H1 (cell line): ENCODE data around the gene OLFML2A. TPM values are rescaled to one million over a fixed set of nuclear protein-coding genes. Genes with fewer than 3 reads are reported as not detected.

Experiments used
- CTCF ChIA-PET: fragments of 300-600 bp; sonication (Branson Sonifier 250); formaldehyde crosslinking; loops from one replicate; lab custom pipeline; 2021; ENCODE audit not compliant: partially characterized antibody; lab: Charles Lee
- POLR2A ChIA-PET: fragments of 300-600 bp; sonication (Branson Sonifier 250); formaldehyde crosslinking; loops from one replicate; lab custom pipeline; 2021; ENCODE audit warnings: inconsistent platforms; ENCODE audit not compliant: partially characterized antibody; lab: Charles Lee
- DNase-seq, 2 experiments: peaks; one replicate each; pipeline versions ENCODE4 v3.0.0 to v3.0.0-alpha.2; 2010 to 2022; ENCODE audit warnings: low spot score in 2 of 2, low read depth in 1 of 2, mixed read lengths in 1 of 2
- FAIRE-seq: peaks from 2 replicates; lab custom pipeline; 2011; peaks lifted over from hg19 to GRCh38; lab: Jason Lieb, UNC
- H2AFZ ChIP-seq: 2 replicates; pipeline ENCODE4 v1.8.1; 2012; ENCODE audit warnings: low read length, inconsistent platforms
- H2AK5ac ChIP-seq: 2 replicates; pipeline ENCODE4 v1.6.1; 2013; ENCODE audit warnings: low read depth, low read length
- H2BK120ac ChIP-seq: replicated peaks from 2 replicates; pipeline ENCODE3; 2013; ENCODE audit warnings: low read depth, low read length, inconsistent platforms
- H2BK12ac ChIP-seq: 2 replicates; pipeline ENCODE4 v1.6.1; 2013; ENCODE audit warnings: low read depth, low read length
- H2BK15ac ChIP-seq: 2 replicates; pipeline ENCODE4 v1.6.1; 2013; ENCODE audit warnings: low read length
- H2BK20ac ChIP-seq: 2 replicates; pipeline ENCODE4 v1.6.1; 2013; ENCODE audit warnings: low read length
- H2BK5ac ChIP-seq: 2 replicates; pipeline ENCODE4 v1.6.1; 2013; ENCODE audit warnings: low read depth, low read length
- H3K14ac ChIP-seq: 2 replicates; pipeline ENCODE4 v1.6.1; 2013; ENCODE audit warnings: inconsistent platforms; ENCODE audit not compliant: insufficient read length
- H3K18ac ChIP-seq: 2 replicates; pipeline ENCODE4 v1.6.1; 2013; ENCODE audit warnings: low read length; ENCODE audit errors: extremely low read depth
- H3K23ac ChIP-seq: 2 replicates; pipeline ENCODE4 v1.6.1; 2013; ENCODE audit warnings: inconsistent platforms; ENCODE audit not compliant: insufficient read length
- H3K23me2 ChIP-seq: 2 replicates; pipeline ENCODE4 v1.6.1; 2013; ENCODE audit warnings: low read depth, low read length
- H3K27ac ChIP-seq: 2 replicates; pipeline ENCODE4 v1.6.1; 2011; ENCODE audit warnings: low read depth, low read length, inconsistent platforms
- H3K27me3 ChIP-seq, 4 experiments: replicated peaks in 1 of 4; 1 replicate in 1 of 4; 2 replicates in 3 of 4; pipeline versions ENCODE4 v1.6.1 to v1.8.1; 2011 to 2013; ENCODE audit warnings: low read length in 3 of 4, mild to moderate bottlenecking in 3 of 4, inconsistent platforms in 2 of 4, mixed read lengths in 2 of 4, moderate library complexity in 1 of 4; ENCODE audit not compliant: control insufficient read depth in 3 of 4, insufficient read depth in 3 of 4; ENCODE audit errors: extremely low read depth in 1 of 4
- H3K36me3 ChIP-seq, 4 experiments: 2 replicates each; pipeline versions ENCODE4 v1.6.1 to v1.8.1; 2011 to 2013; ENCODE audit warnings: mild to moderate bottlenecking in 4 of 4, low read length in 3 of 4, moderate library complexity in 2 of 4, control low read depth in 1 of 4, inconsistent platforms in 1 of 4; ENCODE audit not compliant: insufficient read depth in 4 of 4, control insufficient read depth in 2 of 4
- H3K4ac ChIP-seq: replicated peaks from 2 replicates; pipeline ENCODE3; 2013; ENCODE audit warnings: low read length, low read depth, mixed read lengths, inconsistent platforms; ENCODE audit not compliant: insufficient read length
- H3K4me1 ChIP-seq, 4 experiments: replicated peaks in 1 of 4; 1 replicate in 1 of 4; 2 replicates in 3 of 4; pipeline versions ENCODE4 v1.6.1 to v1.8.1; 2011 to 2013; ENCODE audit warnings: low read length in 3 of 4, inconsistent platforms in 2 of 4, mixed read lengths in 1 of 4; ENCODE audit not compliant: insufficient read depth in 4 of 4, control insufficient read depth in 3 of 4
- H3K4me2 ChIP-seq, 2 experiments: 2 replicates each; pipeline versions ENCODE4 v1.6.1 to v1.8.1; 2011 to 2013; ENCODE audit warnings: low read depth in 2 of 2, low read length in 2 of 2, control low read depth in 1 of 2, inconsistent platforms in 1 of 2, mild to moderate bottlenecking in 1 of 2; ENCODE audit not compliant: insufficient read depth in 1 of 2
- H3K4me3 ChIP-seq, 4 experiments: fragments of 200-600, 300-600 bp in 1 of 4; sonication (generic), shearing (Covaris generic), sonication (Bioruptor Twin) in 1 of 4; 2 replicates each; pipeline versions ENCODE4 v1.5.1 to v1.8.1; 2011 to 2016; ENCODE audit warnings: low read length in 4 of 4, low read depth in 3 of 4, control low read depth in 2 of 4, inconsistent platforms in 2 of 4, mild to moderate bottlenecking in 2 of 4, mixed read lengths in 1 of 4, moderate library complexity in 1 of 4; ENCODE audit not compliant: insufficient read depth in 2 of 4; ENCODE audit errors: extremely low read depth in 1 of 4
- H3K56ac ChIP-seq: replicated peaks from 2 replicates; pipeline ENCODE3; 2013; ENCODE audit warnings: low read depth, mild to moderate bottlenecking, mixed read lengths, low read length, inconsistent platforms; ENCODE audit not compliant: insufficient read length
- H3K79me1 ChIP-seq: 2 replicates; pipeline ENCODE4 v1.6.1; 2013; ENCODE audit warnings: low read depth, low read length, control low read depth
- H3K79me2 ChIP-seq, 2 experiments: 2 replicates each; pipeline versions ENCODE4 v1.6.1 to v1.8.1; 2012 to 2013; ENCODE audit warnings: low read length in 2 of 2, mild to moderate bottlenecking in 2 of 2, inconsistent platforms in 1 of 2; ENCODE audit not compliant: insufficient read depth in 2 of 2, control insufficient read depth in 1 of 2
- H3K9ac ChIP-seq, 4 experiments: replicated peaks in 1 of 4; 1 replicate in 1 of 4; 2 replicates in 3 of 4; pipeline versions ENCODE4 v1.6.1 to v1.8.1; 2011 to 2013; ENCODE audit warnings: low read depth in 3 of 4, low read length in 3 of 4, control low read depth in 2 of 4, mild to moderate bottlenecking in 2 of 4, moderate library complexity in 2 of 4, inconsistent platforms in 1 of 4; ENCODE audit errors: extremely low read depth in 1 of 4
- H3K9me3 ChIP-seq, 2 experiments: 2 replicates each; pipeline versions ENCODE4 v1.6.1 to v1.8.1; 2012 to 2013; ENCODE audit warnings: mild to moderate bottlenecking in 2 of 2, moderate library complexity in 2 of 2, control low read depth in 1 of 2, inconsistent platforms in 1 of 2, low read depth in 1 of 2, low read length in 1 of 2, mixed read lengths in 1 of 2; ENCODE audit not compliant: insufficient read depth in 2 of 2
- H4K20me1 ChIP-seq, 2 experiments: replicated peaks in 1 of 2; 2 replicates each; pipeline versions ENCODE3 to v1.8.1; 2011 to 2013; ENCODE audit warnings: inconsistent platforms in 2 of 2, low read length in 2 of 2, mild to moderate bottlenecking in 1 of 2; ENCODE audit not compliant: insufficient read depth in 2 of 2, control insufficient read depth in 1 of 2
- H4K5ac ChIP-seq: 2 replicates; pipeline ENCODE4 v1.6.1; 2013; ENCODE audit warnings: low read length, low read depth, mixed read lengths, inconsistent platforms; ENCODE audit not compliant: insufficient read length
- H4K8ac ChIP-seq: 2 replicates; pipeline ENCODE4 v1.8.0; 2013; ENCODE audit warnings: mild to moderate bottlenecking, moderate library complexity, low read length, inconsistent platforms; ENCODE audit not compliant: insufficient read depth; ENCODE audit errors: extremely low read depth
- H4K91ac ChIP-seq: replicated peaks from 2 replicates; pipeline ENCODE3; 2013; ENCODE audit warnings: low read length, mixed read lengths, inconsistent platforms; ENCODE audit not compliant: insufficient read length
- ASH2L ChIP-seq: fragments of 200-600, 300-600 bp; sonication (generic); IDR thresholded peaks from one replicate; pipeline ENCODE4 v1.7.1; 2017; ENCODE audit warnings: low read length
- BCL11A ChIP-seq, 2 experiments: IDR thresholded peaks; one replicate each; pipeline ENCODE4 v1.6.1; 2011; ENCODE audit warnings: low read depth in 2 of 2, low read length in 2 of 2, mild to moderate bottlenecking in 2 of 2
- CBX8 ChIP-seq: fragments of 300-800, 300-1000 bp; sonication (generic); IDR thresholded peaks from 2 replicates; pipeline ENCODE4 v1.7.1; 2016; ENCODE audit warnings: low read depth, low read length, borderline replicate concordance
- EGR1 ChIP-seq: IDR thresholded peaks from 2 replicates; pipeline ENCODE4 v1.6.1; 2011; ENCODE audit warnings: low read depth, low read length, borderline replicate concordance
- EP300 ChIP-seq, 2 experiments: IDR thresholded peaks; 1 replicate in 1 of 2; 2 replicates in 1 of 2; pipeline ENCODE4 v1.6.1; 2011 to 2012; ENCODE audit warnings: low read depth in 2 of 2, low read length in 2 of 2, mild to moderate bottlenecking in 2 of 2, borderline replicate concordance in 1 of 2, inconsistent platforms in 1 of 2, moderate library complexity in 1 of 2
- KDM1A ChIP-seq: fragments of 200-600, 300-600 bp; sonication (generic); IDR thresholded peaks from 2 replicates; pipeline ENCODE4 v1.7.1; 2016; ENCODE audit warnings: mild to moderate bottlenecking, low read length, borderline replicate concordance
- KDM5A ChIP-seq: fragments of 200-600 bp; IDR thresholded peaks from 2 replicates; pipeline ENCODE4 v1.7.1; 2012; ENCODE audit warnings: mild to moderate bottlenecking, low read length, inconsistent platforms, mixed read lengths
- MAFK ChIP-seq: IDR thresholded peaks from 2 replicates; pipeline ENCODE4 v1.6.1; 2012; ENCODE audit warnings: low read depth, mild to moderate bottlenecking, improper control_type of control experiment, low read length
- RAD21 ChIP-seq, 2 experiments: IDR thresholded peaks in 1 of 2; conservative IDR thresholded peaks in 1 of 2; 2 replicates each; pipeline ENCODE4 v1.6.1; 2011; ENCODE audit warnings: low read depth in 2 of 2, low read length in 2 of 2, improper control_type of control experiment in 1 of 2, inconsistent platforms in 1 of 2, mild to moderate bottlenecking in 1 of 2, moderate library complexity in 1 of 2
- RFX5 ChIP-seq: IDR thresholded peaks from 2 replicates; pipeline ENCODE4 v1.6.1; 2011; ENCODE audit warnings: low read depth, low read length, improper control_type of control experiment, borderline replicate concordance
- RNF2 ChIP-seq: fragments of 200-900, 300-1000 bp; sonication (generic); IDR thresholded peaks from 2 replicates; pipeline ENCODE4 v1.7.1; 2016; ENCODE audit warnings: borderline replicate concordance, low read depth, mild to moderate bottlenecking, antibody characterized with exemption, low read length; ENCODE audit not compliant: poor library complexity, severe bottlenecking; ENCODE audit errors: missing control alignments
- RXRA ChIP-seq: IDR thresholded peaks from 2 replicates; pipeline ENCODE4 v1.6.1; 2011; ENCODE audit warnings: low read depth, mild to moderate bottlenecking, low read length, moderate library complexity; ENCODE audit not compliant: insufficient read depth
- SRF ChIP-seq: IDR thresholded peaks from 2 replicates; pipeline ENCODE4 v1.6.1; 2011; ENCODE audit warnings: mild to moderate bottlenecking, low read depth, low read length, moderate library complexity
- WGBS, 2 experiments: shearing (Covaris generic) in 1 of 2; methylation state at CpG; one replicate each; pipeline versions ENCODE4 v1.1.6 to v1.1.7; 2013 to 2015; ENCODE audit warnings: low lambda C conversion rate in 2 of 2, mixed read lengths in 2 of 2, inconsistent platforms in 1 of 2, low coverage in 1 of 2, missing lambda C conversion rate in 1 of 2; ENCODE audit not compliant: insufficient replicate concordance in 2 of 2, insufficient coverage in 1 of 2, insufficient read length in 1 of 2; ENCODE audit errors: extremely low coverage in 1 of 2, missing lambda C conversion rate in 1 of 2; 5-methylcytosine and 5-hydroxymethylcytosine counted together
- polyA plus RNA-seq, 7 experiments: library from polyadenylated mRNA; depleted of rRNA in 3 of 7; stranded (reverse) in 5 of 7; unstranded in 2 of 7; fragments of >200 nt in 5 of 7; fragments of 200-250 nt in 2 of 7; gene quantifications; 1 replicate in 5 of 7; 2 replicates in 1 of 7; 4 replicates in 1 of 7; pipeline versions ENCODE4 v1.2.1 to v1.2.3, GENCODE V29; 2011 to 2013; ENCODE audit warnings: missing spikeins in 2 of 7, mixed read lengths in 2 of 7
- total RNA-seq: library from RNA; stranded (reverse); fragmentation: NEBNext Ultra II Directional; extraction: Animal tissue kit (Norgen Biotek cat#: 25700); gene quantifications from 2 replicates; pipeline ENCODE4 v1.2.1, GENCODE V29; 2021

OLFML2A gene
- total and polyA plus RNA-seq, 2 of the 8 experiments (the other 6 are each of a cell fraction or from before 2014, with no cell fraction given), result 7.8 to 11.5 TPM

DNA sequence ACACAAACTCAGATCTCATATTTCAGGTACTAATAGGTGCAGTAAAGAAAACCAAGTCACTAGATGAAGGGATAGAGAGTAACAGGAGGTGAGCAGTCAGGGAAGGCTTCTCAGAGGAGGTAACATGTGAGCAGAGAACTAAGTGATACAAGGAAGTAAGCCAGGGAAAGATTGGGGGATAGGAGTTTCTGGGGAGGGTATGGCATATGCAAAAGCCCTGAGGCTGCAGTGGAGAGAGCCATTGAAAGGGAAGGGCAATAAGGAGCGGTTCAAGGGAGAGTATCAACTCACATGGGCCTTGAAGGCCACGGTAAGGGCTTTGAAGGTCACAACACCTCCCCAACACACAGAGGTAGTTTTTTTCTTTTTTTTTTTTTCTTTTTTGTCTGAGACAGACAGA lies 6.9 kb downstream of the OLFML2A start:
- Histone ChIP-seq H3K36me3 (peaks cover 0 to 2% (median 0%) of the 10 kb centered on the region in 4 experiments; a peak in 1 of 8 replicates), H3K18ac (no peak overlapping the region), H2BK5ac (no peak overlapping the region), H3K23ac (no peak overlapping the region), H2AFZ (no peak overlapping the region), H4K20me1 (no peaks in the 10 kb centered on the region), H3K14ac (no peak overlapping the region), H3K4me3 (no peak overlapping the region), H3K27ac (no peak overlapping the region), H3K23me2 (no peaks in the 10 kb centered on the region), H3K4ac (no peak overlapping the region), H3K9me3 (no peaks in the 10 kb centered on the region), H3K79me2 (no peaks in the 10 kb centered on the region), H2BK120ac (no peak overlapping the region), H2BK20ac (no peak overlapping the region), H3K9ac (no peak overlapping the region), H3K27me3 (no peaks in the 10 kb centered on the region), H2BK15ac (no peak overlapping the region), H3K4me2 (no peak overlapping the region), H2AK5ac (no peak overlapping the region), H2BK12ac (no peak overlapping the region), H3K56ac (no peak overlapping the region), H4K8ac (no peak overlapping the region), H4K91ac (no peak overlapping the region), H4K5ac (no peak overlapping the region), H3K4me1 (peaks cover 6 to 15% (median 12%) of the 10 kb centered on the region in 4 experiments), H3K79me1 (no peaks in the 10 kb centered on the region)
- FAIRE-seq (no peak), DNase-seq (peak in 1 of 2 experiments; percentile 26)
- ChIA-PET POLR2A (interaction anchor here (2.4 kb wide), 1 partner anchor 77 kb away, joined by 13 read pairs; the partner anchor contains the start of gene RPL35), CTCF (interaction anchor here (2.2 to 17.6 kb wide), 3 partner anchors 10 to 63 kb away, joined by 11 to 1300 read pairs (median 13); partner anchors contain the start of genes ARPC5L, RPL35 and WDR38)
- 94% methylated on average over 2 of the region's 2 CpGs; no CpG with 5 or more reads in 1 of the 2 experiments for WGBS, 2 experiments
- TF ChIP-seq BCL11A (IDR thresholded peaks at IDR 0.05; ENCODE audit: low read depth in 2 of 2, low read length in 2 of 2) (no peak), RFX5 (no peak), RAD21 (IDR thresholded peaks at IDR 0.05 in 1 of 2, conservative IDR thresholded peaks at IDR 0.05 in 1 of 2; ENCODE audit: low read depth in 2 of 2, low read length in 2 of 2) (no peak), KDM5A (no peak), KDM1A (no peak), ASH2L (no peak), CBX8 (no peak), RXRA (no peak), EP300 (IDR thresholded peaks at IDR 0.05; ENCODE audit: borderline replicate concordance in 1 of 2, low read depth in 2 of 2, low read length in 2 of 2) (no peak), MAFK (no peak), RNF2 (no peak), SRF (no peak), EGR1 (no peak)
